ENCODE results near the gene TMEM223.
A peak's percentile ranks its signal among the peaks of the same experiment; 100 is the strongest.

GRCh38 chr11:62832336-62833234, 40.8 kb upstream of the TMEM223 start, which contains the start of gene TEX54:
- TF ChIP-seq CTCF (IDR thresholded peaks at IDR 0.05 in 2 of 3, conservative IDR thresholded peaks at IDR 0.05 in 1 of 3; ENCODE audit: insufficient read depth in 2 of 3, low read depth in 1 of 3, low read length in 3 of 3), result no peak
- no peak for TF ChIP-seq RFX5 (IDR thresholded peaks at IDR 0.05; ENCODE audit: low read depth, low read length)
- no peak for TF ChIP-seq YY1 (IDR thresholded peaks at IDR 0.05; ENCODE audit: borderline replicate concordance in 1 of 3, control insufficient read depth in 1 of 3, extremely low read depth in 1 of 3, insufficient read depth in 3 of 3, insufficient read length in 1 of 3, insufficient replicate concordance in 2 of 3, low read depth in 1 of 3, low read length in 2 of 3)
- no peak for TF ChIP-seq TFE3 (CRISPR knock-in tag; IDR thresholded peaks at IDR 0.05)
- no peak for TF ChIP-seq EP300 (IDR thresholded peaks at IDR 0.05; ENCODE audit: low read length)
- TF ChIP-seq SRF (CRISPR knock-in tag; IDR thresholded peaks at IDR 0.05), result peak in 1 of 2 experiments; percentile 51; a peak in 1 of 4 replicates
- TF ChIP-seq DIDO1 (tag; IDR thresholded peaks at IDR 0.05; ENCODE audit: low read depth), result no peak
- no peak for TF ChIP-seq TEAD4 (IDR thresholded peaks at IDR 0.05; ENCODE audit: low read length)
- no peak for TF ChIP-seq TEAD4 (CRISPR knock-in tag; IDR thresholded peaks at IDR 0.05; ENCODE audit: borderline replicate concordance)

All from K562 (cell line).